NCI-H1092 treated with DMSO at 0.1 percent for 48 hours (cell line): Measurements from ENCODE around the gene SEMA6C.
"Not testable (repeated sequence)": the region's sequence is repeated elsewhere in the genome, so short reads cannot be mapped to it uniquely, and the experiment has no call there.

Experiments used
- DNase-seq: peaks from one replicate; lab custom pipeline; 2025; lab: John Stamatoyannopoulos, UW

Gene SEMA6C

DNA sequence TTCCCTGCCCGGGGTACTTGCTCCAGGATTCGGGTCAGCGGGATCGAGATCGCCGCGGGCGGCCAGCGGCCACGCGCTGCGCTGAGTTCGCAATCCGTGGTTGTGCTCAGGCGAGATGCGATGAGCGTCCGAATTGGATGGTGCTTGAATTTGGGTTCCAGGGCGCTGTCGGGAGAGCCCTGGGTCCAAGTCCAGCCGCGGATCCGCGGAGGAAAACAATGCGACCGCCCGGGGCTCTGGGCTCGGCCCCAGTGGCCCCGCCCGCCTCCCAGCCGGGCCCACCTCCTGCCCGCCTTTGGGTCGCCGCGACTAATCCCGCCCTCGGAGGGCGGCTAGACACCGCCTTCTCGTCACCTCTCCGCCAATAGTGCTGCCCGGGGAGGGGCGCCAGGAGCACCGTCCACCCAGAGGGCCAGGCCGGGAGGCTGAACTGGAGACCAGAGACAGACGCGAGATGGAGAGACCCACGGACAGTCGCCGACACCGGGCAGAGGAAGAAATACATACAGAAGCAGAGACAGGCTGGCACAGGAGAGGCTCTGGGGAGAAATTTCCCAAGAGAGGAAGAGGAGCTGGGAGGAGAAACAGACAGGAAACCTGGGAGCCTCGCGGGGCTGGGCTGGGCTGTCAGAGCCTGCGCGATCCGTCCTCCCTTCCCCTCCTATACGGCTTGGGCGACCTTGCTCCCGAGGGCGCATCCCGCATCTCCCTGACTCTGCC, at the start of gene SEMA6C:
SEMA6C (minus strand) TSS at position 220 of the 720 bp plus-strand sequence. CDS start 4,010 bp downstream, outside the sequence.
- peak; percentile 95 for DNase-seq

DNA sequence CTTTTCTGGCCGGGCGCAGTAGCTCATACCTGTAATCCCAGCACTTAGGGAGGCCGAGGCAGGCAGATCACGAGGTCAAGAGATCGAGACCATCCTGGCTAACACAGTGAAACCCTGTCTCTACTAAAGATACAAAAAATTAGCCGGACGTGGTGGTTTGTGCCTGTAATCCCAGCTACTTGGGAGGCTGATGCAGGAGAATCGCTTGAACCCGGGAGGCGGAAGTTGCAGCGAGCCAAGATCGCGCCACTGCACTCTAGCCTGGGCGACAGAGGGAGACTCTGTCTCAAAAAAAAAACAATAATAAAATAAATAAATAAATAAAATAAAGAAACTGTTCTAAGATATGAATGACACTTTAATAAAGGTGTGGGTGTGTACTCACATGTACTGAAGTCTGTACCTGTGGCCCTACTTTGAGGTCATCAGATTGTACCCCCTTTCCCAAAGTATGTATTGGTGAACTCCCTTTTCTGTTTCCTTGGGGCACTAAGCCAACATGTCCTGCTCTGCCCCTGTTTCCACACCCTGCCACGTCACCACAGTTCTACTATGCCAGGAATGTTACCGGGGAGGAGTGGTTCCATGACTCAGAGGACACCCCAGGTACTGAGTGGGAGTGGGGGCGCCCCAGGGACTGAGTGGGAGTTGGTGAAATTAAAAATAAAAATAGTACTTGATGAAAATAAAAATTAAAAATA, 48.6 kb upstream of the SEMA6C start:
- DNase-seq, result not testable (repeated sequence)

GRCh38 chr1:151193856-151194255, 47.4 kb upstream of the SEMA6C start:
- no peak for DNase-seq

GRCh38 chr1:151193304-151193703, 46.9 kb upstream of the SEMA6C start:
- DNase-seq, result no peak

- DNase-seq, result no peak
Measured at GRCh38 chr1:151192047-151192446, 45.6 kb upstream of the SEMA6C start.

GRCh38 chr1:151189637-151190445, 43.4 kb upstream of the SEMA6C start, which contains the start of gene VPS72:
TSS of gene VPS72 (minus strand) at chr1:151190197. CDS start at chr1:151190121, 76 bp downstream.
- peak; percentile 97 for DNase-seq

- not testable (repeated sequence) for DNase-seq
Measured at GRCh38 chr1:151188667-151189066, 42.2 kb upstream of the SEMA6C start.

DNA sequence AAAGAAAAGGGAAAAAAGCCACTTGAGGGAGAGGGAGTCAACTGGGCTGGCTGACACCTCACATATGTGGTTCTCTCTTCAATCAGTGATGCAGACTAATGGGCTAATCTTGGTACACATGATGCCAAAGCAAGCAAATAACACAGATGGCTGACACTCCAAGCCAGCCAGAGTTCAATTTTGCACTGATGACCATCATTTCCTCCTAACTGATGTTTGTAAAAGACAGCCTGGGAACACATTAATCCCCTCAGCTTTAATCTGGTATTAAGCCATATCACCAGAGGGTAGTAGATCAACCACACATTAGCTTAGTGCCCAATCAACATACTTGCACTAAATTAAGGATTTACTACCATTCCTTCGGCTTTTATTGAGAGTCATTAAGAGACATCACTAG, 40.8 kb upstream of the SEMA6C start:
- peak; percentile 45 for DNase-seq

DNA sequence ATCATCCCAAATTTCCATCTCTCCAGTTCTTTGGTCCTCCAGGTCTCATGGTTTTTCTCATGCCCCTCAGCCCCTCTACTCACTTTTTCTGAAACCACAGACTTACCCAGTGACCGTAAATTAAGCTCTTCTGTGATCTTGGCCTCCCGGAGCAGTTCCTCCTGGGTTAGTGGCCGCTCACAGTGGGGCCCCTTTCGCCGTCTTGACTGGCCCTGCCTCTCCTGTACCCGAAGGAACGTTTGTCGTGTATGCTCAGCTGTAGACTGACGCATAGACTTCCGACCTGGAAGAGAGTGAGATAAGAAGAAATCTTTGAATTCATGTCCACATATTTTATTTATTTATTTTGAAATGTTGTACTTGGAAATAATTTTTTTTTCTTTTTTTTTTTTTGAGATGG, 37.8 kb upstream of the SEMA6C start:
- DNase-seq, result no peak

- no peak for DNase-seq
Measured at GRCh38 chr1:151176514-151177045, 30.1 kb upstream of the SEMA6C start.

DNA sequence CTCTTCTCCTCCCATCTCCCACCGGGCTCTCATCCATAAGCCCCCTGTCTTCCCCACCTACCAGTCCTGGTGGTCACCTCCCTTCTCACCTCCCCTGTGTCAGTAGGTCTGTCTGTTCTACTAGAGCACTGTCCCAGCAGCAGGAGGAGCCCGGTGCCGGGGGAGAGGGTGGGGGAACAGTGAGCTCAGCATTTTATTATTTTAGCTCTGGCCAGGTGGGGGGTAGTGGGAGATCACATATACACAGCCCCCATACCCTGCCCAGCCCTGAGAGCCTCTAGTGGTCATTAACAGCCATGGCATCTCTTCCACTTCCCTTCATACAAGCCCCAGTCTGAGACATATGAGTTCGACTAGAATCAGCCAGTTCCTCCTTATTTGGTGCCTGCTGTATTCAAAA, 29.4 kb upstream of the SEMA6C start, which contains the start of gene TMOD4:
TMOD4 (minus strand) TSS at position 119 of the 400 bp plus-strand sequence. CDS start 1,106 bp downstream, outside the sequence.
- DNase-seq, result no peak

DNA sequence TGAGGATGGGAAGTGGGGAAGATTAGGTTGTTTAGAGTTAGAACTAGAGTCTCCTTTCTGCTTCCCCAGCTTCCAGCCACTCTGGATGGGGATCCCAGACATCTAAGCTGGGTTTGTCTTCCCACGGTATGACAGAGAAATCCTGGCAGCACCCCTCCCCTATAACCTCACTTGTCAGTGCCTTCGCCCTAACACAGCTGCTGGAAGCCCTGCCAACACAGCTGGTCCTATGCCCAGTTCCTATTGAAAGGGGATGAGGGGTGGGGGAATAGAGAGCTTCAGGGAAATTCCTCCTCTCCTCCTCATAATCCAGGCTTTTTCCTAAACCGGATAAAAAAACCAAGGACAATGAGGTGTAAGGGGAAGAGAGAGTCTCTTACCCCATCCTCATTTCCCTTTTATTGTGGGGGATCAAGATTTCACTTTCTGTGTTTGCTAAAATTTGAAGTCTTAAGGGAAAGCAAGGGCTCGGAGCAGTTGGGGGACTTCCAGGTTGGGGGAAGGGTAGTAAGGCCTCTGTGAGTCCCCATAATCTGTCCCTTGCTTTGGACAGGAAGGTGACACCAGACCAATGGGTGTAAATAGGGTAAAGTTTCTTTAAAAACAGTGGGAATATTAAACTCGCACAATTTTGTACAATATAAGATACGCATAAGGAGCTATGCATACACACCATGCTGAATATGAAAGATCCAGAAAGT, 28.8 kb upstream of the SEMA6C start:
- DNase-seq, result peak; percentile 54

- DNase-seq, result no peak
Measured at GRCh38 chr1:151171190-151171589, 24.8 kb upstream of the SEMA6C start.

- DNase-seq, result no peak
Measured at GRCh38 chr1:151167116-151167515, 20.7 kb upstream of the SEMA6C start.

DNA sequence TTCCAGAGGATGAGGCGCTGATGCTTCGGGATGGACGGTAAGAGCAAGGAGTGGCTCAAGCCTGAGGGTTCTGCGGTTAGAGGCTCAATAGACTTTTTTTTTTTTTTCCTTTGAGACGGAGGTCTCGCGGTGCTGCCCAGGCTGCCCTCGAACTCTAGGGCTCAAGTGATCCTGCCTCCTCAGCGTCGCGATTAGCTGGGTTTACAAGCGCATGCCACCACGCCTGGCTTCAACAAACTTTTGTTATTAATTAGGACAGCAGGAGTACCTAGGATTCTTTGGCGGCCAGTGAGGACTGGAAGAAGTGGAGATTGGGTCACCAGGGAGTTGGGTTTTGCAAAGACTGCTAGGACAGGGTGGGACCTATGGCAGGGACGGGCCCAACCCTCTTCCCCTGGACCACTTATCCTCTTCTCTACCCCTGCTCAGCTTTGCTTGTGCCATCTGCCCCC, 20.1 kb upstream of the SEMA6C start:
- no peak for DNase-seq

DNA sequence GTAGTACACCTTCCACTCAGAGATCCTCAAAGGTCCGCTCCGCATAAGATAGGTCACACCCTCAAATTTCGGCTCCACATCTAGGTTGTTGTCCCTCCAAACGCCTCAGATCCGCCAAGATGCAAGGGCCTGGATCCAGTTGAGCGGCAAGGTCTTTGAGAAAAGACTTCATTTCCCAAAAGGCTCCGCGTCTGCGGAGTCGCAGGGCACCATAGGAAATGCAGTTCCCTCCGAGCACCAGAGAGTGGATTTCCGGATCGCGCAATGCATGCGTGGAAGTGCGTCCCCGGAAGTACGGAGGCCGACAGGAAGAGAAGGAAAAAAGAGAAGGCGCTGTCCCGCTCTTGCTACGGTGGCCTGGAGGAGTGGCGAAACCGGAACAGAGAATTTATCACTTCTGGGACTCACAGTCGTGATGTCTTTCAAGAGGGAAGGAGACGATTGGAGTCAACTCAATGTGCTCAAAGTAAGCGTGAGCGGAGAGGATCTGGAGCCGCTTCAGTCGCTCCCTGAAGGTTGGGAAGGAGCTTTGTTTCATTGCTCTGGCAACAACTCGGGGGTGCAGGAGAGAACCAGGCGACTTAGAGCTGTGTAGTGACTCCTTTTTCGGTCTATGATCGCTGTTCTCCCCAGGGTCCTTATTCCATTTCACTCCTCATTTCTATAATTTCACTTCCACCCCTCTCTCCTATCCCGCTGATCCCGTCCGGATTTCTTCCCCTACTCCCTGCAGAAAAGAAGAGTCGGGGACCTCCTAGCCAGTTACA, 19.5 kb upstream of the SEMA6C start, which contains the start of the genes LYSMD1 and SCNM1:
LYSMD1 (minus strand) TSS at position 165 of the 767 bp plus-strand sequence. CDS start 644 bp downstream, outside the sequence.
SCNM1 (plus strand) TSS at position 407 of the 767 bp plus-strand sequence; CDS start at position 416, 9 bp downstream.
- DNase-seq, result peak; percentile 99

DNA sequence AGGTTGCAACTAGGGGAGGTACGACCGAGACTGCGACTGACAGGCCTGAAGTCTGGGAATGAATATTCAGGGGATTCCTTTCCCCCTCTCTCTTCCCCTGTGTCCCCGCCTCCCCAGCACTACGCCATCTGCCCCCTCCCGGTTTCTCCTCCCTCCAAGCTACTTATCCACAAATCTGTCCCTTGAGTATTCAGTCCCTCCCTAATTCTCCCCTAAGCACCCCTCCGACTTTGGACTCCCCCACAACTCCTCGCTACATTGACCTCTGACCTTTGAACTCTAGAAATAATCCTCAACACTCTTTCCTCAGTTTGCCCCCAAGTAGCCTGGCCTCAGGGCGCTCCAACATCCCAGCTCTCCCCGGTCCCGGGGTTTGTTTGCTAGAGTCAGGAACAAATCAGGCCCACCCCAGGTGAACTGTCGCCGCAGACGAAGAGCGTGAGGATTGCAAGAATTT, 18.9 kb upstream of the SEMA6C start:
- peak; percentile 79 for DNase-seq

DNA sequence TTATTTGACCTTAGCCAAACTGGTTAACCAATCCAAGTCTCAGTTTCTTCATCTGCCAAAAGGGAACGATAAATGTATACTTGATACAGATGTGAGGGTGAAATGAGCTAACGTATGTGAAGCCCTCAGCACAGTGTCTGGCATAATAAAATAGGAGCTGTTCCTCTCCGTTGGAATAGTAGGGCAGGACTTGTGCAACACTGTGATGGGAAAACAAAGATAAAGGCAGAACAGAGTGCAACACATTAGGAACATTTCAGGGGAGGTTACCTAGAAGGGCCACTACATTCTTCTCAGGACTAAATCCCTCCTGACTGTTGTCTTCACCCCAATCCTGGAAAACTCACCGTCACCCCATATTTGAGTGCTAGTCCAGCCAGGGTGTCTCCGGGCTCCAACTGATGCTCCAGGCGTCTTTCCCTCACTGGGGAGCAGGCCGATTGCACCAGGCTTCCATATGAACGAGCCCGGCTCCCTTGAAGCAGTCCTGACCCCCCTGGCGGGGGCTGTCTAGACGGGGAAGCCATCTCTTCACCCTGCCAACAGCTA, 18.4 kb upstream of the SEMA6C start:
- no peak for DNase-seq

DNA sequence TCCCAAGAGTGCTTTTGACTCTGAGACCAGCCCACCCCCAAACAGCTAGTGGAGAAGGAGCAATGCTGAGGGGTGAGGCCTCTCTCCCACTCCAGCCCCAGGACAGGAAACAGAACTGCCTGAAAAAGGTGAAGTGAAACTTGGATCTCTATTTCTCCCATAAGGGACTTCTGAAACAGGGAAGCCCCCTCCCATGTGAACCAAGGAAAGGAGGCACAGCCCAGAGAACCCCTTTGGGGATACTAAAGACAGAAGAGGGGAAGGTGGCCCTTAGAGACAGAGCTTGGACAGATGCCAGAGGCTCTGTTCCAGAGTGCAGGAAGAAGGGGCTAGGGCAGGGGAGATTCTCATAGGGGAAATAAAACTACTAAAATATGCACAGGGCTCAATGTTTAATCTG, 12.9 kb upstream of the SEMA6C start:
- no peak for DNase-seq

DNA sequence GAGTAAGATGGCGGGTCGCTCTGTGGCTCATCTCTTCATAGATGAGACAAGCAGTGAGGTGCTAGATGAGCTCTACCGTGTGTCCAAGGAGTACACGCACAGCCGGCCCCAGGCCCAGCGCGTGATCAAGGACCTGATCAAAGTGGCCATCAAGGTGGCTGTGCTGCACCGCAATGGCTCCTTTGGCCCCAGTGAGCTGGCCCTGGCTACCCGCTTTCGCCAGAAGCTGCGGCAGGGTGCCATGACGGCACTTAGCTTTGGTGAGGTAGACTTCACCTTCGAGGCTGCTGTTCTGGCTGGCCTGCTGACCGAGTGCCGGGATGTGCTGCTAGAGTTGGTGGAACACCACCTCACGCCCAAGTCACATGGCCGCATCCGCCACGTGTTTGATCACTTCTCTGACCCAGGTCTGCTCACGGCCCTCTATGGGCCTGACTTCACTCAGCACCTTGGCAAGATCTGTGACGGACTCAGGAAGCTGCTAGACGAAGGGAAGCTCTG, 12.4 kb upstream of the SEMA6C start:
- DNase-seq, result no peak
